ENCODE measurements around the gene RGS7.

GRCh38 chr1:241357366-241358340 is 648 bp upstream of the RGS7 start:
- TF ChIP-seq CTCF (optimal IDR thresholded peaks at IDR 0.05 in 1 of 3, IDR thresholded peaks at IDR 0.05 in 1 of 3, conservative IDR thresholded peaks at IDR 0.05 in 1 of 3; ENCODE audit: extremely low read depth in 1 of 3, insufficient read depth in 2 of 3, low read length in 3 of 3) = no peak
- no peak for TF ChIP-seq EZH2 (IDR thresholded peaks at IDR 0.05; ENCODE audit: low read length)

Measured in keratinocyte (primary cell).